Measurements from ENCODE around the gene PILRA. TPM values are rescaled to one million over a fixed set of nuclear protein-coding genes. Genes with fewer than 3 reads are reported as not detected.

PILRA gene
- total and polyA plus RNA-seq, 4 donors = 5.8 to 21.5 (median 10.9) TPM

DNA sequence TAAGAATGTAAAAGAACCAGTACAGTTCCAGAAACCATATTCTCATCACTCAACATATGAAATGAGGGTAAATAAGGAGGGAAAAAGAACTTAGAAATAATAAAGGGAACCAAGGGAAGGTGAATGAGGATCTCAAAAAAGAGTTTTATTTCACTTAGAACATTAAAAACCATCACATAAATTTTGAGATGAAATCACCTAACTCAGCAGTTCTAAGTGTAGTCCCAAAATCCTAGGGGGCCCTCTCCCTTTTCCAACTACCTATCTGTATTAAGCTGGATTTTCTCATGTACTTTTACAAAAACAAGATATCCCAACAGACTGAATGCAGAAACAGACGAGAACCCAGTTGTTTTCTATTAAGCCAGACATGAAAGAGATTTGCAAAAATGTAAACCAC, 52.1 kb downstream of the PILRA start:
- intact Hi-C loops (cut with DNase I) = no loop called here
- 53 to 54% methylated on average over 1 of the region's 1 CpG for WGBS, 2 donors
- H3K4me1 ChIP-seq (ENCODE audit: control insufficient read depth in 1 of 2, insufficient read depth in 2 of 2, low read length in 2 of 2) = no peaks in the 10 kb centered on the region
- H3K27me3 ChIP-seq (ENCODE audit: control insufficient read depth in 1 of 2, insufficient read depth in 2 of 2, low read length in 1 of 2) = no peaks in the 10 kb centered on the region
- H3K9me3 ChIP-seq (ENCODE audit: control insufficient read depth, low read length) = no peaks in the 10 kb centered on the region
- no peak overlapping the region for H3K4me3 ChIP-seq (ENCODE audit: low read length in 2 of 2)
- no peak for DNase-seq
- no peak for ATAC-seq (ENCODE audit: low FRiP score)
- no peak overlapping the region for H3K27ac ChIP-seq (ENCODE audit: low read depth in 1 of 2, low read length in 2 of 2)
- no peaks in the 10 kb centered on the region for H3K36me3 ChIP-seq (ENCODE audit: control insufficient read depth in 1 of 2, insufficient read depth in 2 of 2, low read length in 1 of 2)

DNA sequence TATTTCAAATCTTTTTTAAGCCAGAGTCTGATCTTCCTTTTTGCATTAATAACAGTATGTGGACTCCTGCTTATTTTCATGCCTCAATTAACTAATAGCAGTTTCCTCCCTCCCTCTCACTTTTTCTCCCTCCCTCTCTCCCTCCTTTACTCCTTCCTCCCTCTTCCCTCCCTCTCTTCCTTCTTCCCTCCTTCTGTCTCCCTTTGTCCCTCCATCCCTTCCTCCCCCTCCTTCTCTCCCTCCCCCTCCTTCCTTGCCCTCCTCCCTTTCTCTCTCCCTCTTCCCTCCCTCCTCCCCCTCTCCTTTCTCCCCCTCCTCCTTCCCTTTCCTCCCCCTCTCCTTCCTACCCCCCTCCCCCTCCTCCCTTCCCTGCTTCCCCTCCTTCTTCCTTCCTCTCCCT, 53.2 kb downstream of the PILRA start:
- Histone ChIP-seq H3K9me3 (ENCODE audit: control insufficient read depth, low read length) (no peaks in the 10 kb centered on the region), H3K4me1 (ENCODE audit: control insufficient read depth in 1 of 2, insufficient read depth in 2 of 2, low read length in 2 of 2) (no peaks in the 10 kb centered on the region), H3K27me3 (ENCODE audit: control insufficient read depth in 1 of 2, insufficient read depth in 2 of 2, low read length in 1 of 2) (no peaks in the 10 kb centered on the region), H3K36me3 (ENCODE audit: control insufficient read depth in 1 of 2, insufficient read depth in 2 of 2, low read length in 1 of 2) (no peaks in the 10 kb centered on the region), H3K27ac (ENCODE audit: low read depth in 1 of 2, low read length in 2 of 2) (no peak overlapping the region), H3K4me3 (ENCODE audit: low read length in 2 of 2) (no peak overlapping the region)
- ATAC-seq (ENCODE audit: low FRiP score) (no peak), DNase-seq (no peak)
- intact Hi-C loops (cut with DNase I) = no loop called here

DNA sequence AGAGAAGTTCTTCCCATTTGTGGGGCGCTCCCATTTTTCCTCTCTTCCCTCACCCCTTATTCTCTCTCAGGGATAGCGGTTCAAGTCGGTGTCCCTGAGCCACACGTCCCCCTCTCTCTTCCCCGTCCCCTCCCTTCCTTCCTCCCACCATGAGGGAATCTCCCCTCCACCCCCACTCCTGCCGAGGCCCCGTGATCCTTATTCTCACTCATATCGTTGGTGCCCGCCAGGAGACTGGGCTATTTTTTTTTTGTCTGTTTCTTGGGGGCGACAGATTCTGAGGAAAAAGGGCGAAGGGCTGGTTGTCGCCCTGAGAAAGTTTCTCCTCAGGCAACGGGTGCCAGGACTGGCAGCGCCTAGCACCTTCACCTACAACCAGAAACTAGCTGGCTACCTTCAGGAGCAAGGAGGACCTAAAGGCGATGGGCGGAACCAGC, 54.5 kb downstream of the PILRA start:
- no peak for ATAC-seq (ENCODE audit: low FRiP score)

DNA sequence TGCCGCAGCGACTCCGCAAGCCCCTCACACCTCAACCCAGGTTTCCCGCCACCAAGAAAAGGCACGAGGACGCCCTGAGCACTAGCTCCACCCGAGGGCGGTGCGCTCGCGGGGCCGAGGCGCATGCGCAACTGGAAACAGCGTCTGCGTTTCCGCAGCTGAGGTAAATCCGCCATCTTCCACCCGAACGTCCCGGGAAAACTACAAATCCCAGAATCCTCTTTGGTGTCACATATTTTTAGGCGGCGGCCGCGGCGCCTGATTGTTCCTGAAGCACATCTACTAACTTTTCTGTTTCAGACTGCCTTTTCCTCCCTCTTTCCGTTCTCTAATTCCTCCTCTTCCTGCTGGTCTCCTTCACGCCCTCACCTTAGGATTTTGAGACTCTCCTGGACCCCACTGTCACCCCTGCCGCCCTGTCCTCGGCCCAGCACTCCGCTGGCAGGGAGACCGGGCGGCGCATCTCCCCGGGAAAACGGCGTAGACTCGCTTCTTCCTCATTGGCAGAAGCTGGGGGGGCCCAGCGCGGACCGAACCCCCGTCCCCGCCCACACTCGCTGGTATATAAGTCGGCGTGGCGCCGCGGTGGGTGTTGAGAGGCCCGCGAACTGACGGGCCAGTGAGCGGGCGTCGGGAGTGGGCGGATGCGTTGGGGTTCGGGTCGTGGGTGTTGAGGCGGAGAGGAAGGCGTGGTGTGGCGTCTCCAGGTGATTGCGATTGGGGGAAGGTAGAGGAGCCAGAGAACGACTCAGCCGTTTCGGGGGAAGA, 55.1 kb downstream of the PILRA start, which contains the start of gene ZCWPW1:
TSS of gene ZCWPW1 (minus strand) at position 505 of the 768 bp plus-strand sequence. CDS start 8,054 bp downstream, outside the sequence.
- H3K36me3 ChIP-seq (ENCODE audit: control insufficient read depth in 1 of 2, insufficient read depth in 2 of 2, low read length in 1 of 2) = no peaks in the 10 kb centered on the region
- no peaks in the 10 kb centered on the region for H3K27me3 ChIP-seq (ENCODE audit: control insufficient read depth in 1 of 2, insufficient read depth in 2 of 2, low read length in 1 of 2)
- 0% methylated on average over 66 of the region's 66 CpGs for WGBS, 2 donors
- no peaks in the 10 kb centered on the region for H3K9me3 ChIP-seq (ENCODE audit: control insufficient read depth, low read length)
- intact Hi-C loops (cut with DNase I) = no loop called here
- DNase-seq (peak; percentile 98), ATAC-seq (ENCODE audit: low FRiP score) (peak; percentile 89)
- peak within 1 kb of the TSS; percentile 71 to 98 for H3K27ac ChIP-seq (ENCODE audit: low read depth in 1 of 2, low read length in 2 of 2)
- H3K4me1 ChIP-seq (ENCODE audit: control insufficient read depth in 1 of 2, insufficient read depth in 2 of 2, low read length in 2 of 2) = no peaks in the 10 kb centered on the region
- peak within 1 kb of the TSS; percentile 62 to 72 for H3K4me3 ChIP-seq (ENCODE audit: low read length in 2 of 2)

More for the DNA sequence above, 54.5 kb downstream of the PILRA start:
- H3K27ac ChIP-seq (ENCODE audit: low read depth in 1 of 2, low read length in 2 of 2) = no peak overlapping the region
- 39 to 45% methylated on average over 16 of the region's 16 CpGs for WGBS, 2 donors
- H3K36me3 ChIP-seq (ENCODE audit: control insufficient read depth in 1 of 2, insufficient read depth in 2 of 2, low read length in 1 of 2) = no peaks in the 10 kb centered on the region
- H3K9me3 ChIP-seq (ENCODE audit: control insufficient read depth, low read length) = no peaks in the 10 kb centered on the region
- intact Hi-C loops (cut with DNase I) = no loop called here
- DNase-seq = no peak
- H3K4me3 ChIP-seq (ENCODE audit: low read length in 2 of 2) = no peak overlapping the region
- H3K4me1 ChIP-seq (ENCODE audit: control insufficient read depth in 1 of 2, insufficient read depth in 2 of 2, low read length in 2 of 2) = no peaks in the 10 kb centered on the region
- no peaks in the 10 kb centered on the region for H3K27me3 ChIP-seq (ENCODE audit: control insufficient read depth in 1 of 2, insufficient read depth in 2 of 2, low read length in 1 of 2)

DNA sequence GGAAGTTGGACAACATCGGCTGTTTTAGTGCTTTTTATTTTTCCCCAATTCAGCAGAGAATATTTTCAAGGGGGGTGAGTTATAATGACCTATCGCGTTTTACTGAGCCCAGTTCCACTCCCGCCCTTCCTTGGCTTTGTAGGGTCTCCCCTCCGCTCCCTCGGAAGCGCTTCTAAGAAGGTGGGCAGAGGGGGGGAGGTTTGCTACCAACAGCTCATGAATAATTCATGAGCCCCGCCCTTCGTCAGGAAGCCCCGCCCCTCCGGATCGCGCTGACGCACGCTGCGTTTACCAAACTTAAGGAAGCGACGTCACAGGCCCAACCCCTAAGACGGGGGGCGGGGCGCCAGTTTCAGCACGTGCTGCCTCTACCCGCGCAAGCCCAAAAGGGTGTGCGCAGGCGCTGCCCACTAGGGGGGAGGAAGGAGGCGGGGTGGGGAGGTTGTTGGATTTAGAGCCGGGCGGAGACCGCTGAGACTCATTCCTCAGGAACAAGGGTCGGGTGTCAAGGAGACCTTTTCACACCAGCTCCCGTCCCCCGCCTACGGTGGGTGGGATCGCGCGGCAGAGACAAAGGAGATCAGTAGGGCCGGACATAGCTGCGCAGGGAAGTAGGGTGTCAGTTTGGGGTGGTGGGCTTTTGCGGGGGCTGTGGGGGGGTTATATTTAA, 55.8 kb downstream of the PILRA start:
- no peaks in the 10 kb centered on the region for H3K27me3 ChIP-seq (ENCODE audit: control insufficient read depth in 1 of 2, insufficient read depth in 2 of 2, low read length in 1 of 2)
- ATAC-seq (ENCODE audit: low FRiP score) (peak; percentile 93), DNase-seq (peak; percentile 100)
- intact Hi-C loops (cut with DNase I) = no loop called here
- no peaks in the 10 kb centered on the region for H3K9me3 ChIP-seq (ENCODE audit: control insufficient read depth, low read length)
- H3K27ac ChIP-seq (ENCODE audit: low read depth in 1 of 2, low read length in 2 of 2) = peak overlapping the region; percentile 71 to 98
- no peaks in the 10 kb centered on the region for H3K4me1 ChIP-seq (ENCODE audit: control insufficient read depth in 1 of 2, insufficient read depth in 2 of 2, low read length in 2 of 2)
- no peaks in the 10 kb centered on the region for H3K36me3 ChIP-seq (ENCODE audit: control insufficient read depth in 1 of 2, insufficient read depth in 2 of 2, low read length in 1 of 2)
- peak overlapping the region; percentile 62 to 72 for H3K4me3 ChIP-seq (ENCODE audit: low read length in 2 of 2)
- WGBS, 2 donors = 0 to 1% methylated on average over 39 to 40 of the region's 40 CpGs

DNA sequence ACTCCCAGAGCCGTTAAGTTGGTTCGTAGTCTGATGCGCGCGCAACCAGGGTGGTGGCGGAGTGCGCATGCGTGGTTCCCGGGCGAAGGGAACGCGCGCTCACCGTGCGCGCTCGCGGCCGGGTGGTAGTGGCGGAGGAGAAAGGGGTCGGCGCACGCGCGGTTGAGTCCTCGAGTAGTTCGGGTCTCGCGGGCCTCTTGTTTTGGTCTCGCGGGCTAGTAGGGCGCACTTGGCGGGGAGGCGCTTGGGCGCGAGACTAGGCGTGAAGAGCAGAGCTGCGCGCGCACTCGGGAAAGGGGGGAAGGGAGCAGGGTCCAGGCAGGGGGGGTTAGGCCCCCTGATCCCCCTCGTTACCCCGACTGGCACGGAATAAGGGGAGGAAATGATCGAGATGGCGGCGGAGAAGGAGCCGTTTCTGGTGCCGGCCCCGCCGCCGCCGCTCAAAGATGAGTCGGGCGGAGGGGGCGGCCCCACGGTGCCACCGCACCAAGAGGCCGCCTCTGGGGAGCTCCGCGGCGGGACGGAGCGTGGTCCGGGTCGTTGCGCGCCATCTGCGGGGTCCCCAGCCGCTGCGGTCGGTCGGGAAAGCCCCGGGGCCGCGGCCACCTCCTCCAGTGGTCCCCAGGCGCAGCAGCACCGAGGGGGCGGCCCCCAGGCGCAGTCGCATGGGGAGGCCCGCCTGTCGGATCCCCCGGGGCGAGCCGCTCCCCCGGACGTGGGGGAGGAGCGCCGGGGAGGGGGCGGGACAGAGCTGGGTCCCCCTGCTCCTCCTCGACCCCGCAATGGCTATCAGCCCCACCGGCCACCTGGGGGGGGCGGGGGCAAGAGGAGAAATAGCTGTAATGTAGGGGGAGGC, 56.6 kb downstream of the PILRA start, which contains the start of gene MEPCE:
TSS of gene MEPCE (plus strand) at position 195 of the 856 bp plus-strand sequence. CDS start at position 383, 188 bp downstream.
- DNase-seq (peak; percentile 98 to 99), ATAC-seq (ENCODE audit: low FRiP score) (peak; percentile 88)
- H3K4me1 ChIP-seq (ENCODE audit: control insufficient read depth in 1 of 2, insufficient read depth in 2 of 2, low read length in 2 of 2) = no peaks in the 10 kb centered on the region
- H3K27ac ChIP-seq (ENCODE audit: low read depth in 1 of 2, low read length in 2 of 2) = peak within 1 kb of the TSS; percentile 71 to 98
- 0 to 1% methylated on average over 70 to 95 of the region's 95 CpGs for WGBS, 2 donors
- H3K9me3 ChIP-seq (ENCODE audit: control insufficient read depth, low read length) = no peaks in the 10 kb centered on the region
- peak within 1 kb of the TSS; percentile 62 to 72 for H3K4me3 ChIP-seq (ENCODE audit: low read length in 2 of 2)
- no peaks in the 10 kb centered on the region for H3K36me3 ChIP-seq (ENCODE audit: control insufficient read depth in 1 of 2, insufficient read depth in 2 of 2, low read length in 1 of 2)
- no peaks in the 10 kb centered on the region for H3K27me3 ChIP-seq (ENCODE audit: control insufficient read depth in 1 of 2, insufficient read depth in 2 of 2, low read length in 1 of 2)
- intact Hi-C loops (cut with DNase I) = no loop called here

DNA sequence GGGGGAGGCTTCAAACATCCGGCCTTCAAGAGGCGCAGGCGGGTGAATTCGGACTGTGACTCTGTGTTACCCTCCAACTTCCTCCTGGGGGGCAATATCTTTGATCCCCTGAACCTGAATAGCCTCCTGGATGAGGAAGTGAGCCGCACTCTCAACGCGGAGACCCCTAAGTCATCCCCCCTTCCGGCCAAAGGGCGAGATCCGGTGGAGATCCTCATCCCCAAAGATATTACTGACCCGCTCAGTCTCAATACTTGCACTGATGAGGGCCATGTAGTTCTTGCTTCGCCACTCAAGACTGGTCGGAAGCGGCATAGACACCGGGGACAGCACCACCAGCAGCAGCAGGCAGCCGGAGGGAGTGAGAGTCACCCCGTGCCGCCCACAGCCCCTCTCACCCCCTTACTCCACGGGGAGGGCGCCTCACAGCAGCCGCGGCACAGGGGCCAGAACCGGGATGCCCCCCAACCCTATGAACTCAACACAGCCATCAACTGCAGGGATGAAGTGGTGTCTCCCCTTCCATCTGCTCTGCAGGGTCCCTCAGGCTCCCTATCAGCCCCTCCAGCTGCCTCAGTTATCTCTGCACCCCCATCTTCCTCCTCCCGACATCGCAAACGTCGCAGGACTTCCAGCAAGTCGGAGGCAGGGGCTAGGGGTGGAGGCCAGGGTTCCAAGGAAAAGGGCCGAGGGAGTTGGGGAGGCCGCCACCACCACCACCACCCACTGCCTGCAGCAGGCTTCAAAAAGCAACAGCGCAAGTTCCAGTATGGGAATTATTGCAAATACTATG, 57.4 kb downstream of the PILRA start:
- H3K36me3 ChIP-seq (ENCODE audit: control insufficient read depth in 1 of 2, insufficient read depth in 2 of 2, low read length in 1 of 2) = no peaks in the 10 kb centered on the region
- no peaks in the 10 kb centered on the region for H3K4me1 ChIP-seq (ENCODE audit: control insufficient read depth in 1 of 2, insufficient read depth in 2 of 2, low read length in 2 of 2)
- intact Hi-C loops (cut with DNase I) = no loop called here
- 28% methylated on average over 31 of the region's 31 CpGs for WGBS, 2 donors
- H3K27me3 ChIP-seq (ENCODE audit: control insufficient read depth in 1 of 2, insufficient read depth in 2 of 2, low read length in 1 of 2) = no peaks in the 10 kb centered on the region
- no peak for ATAC-seq (ENCODE audit: low FRiP score)
- DNase-seq = peak; percentile 55 to 77
- peak overlapping the region; percentile 48 to 72 for H3K4me3 ChIP-seq (ENCODE audit: low read length in 2 of 2)
- peak overlapping the region in 1 of 2 donors; percentile 34 for H3K27ac ChIP-seq (ENCODE audit: low read depth in 1 of 2, low read length in 2 of 2)
- no peaks in the 10 kb centered on the region for H3K9me3 ChIP-seq (ENCODE audit: control insufficient read depth, low read length)

DNA sequence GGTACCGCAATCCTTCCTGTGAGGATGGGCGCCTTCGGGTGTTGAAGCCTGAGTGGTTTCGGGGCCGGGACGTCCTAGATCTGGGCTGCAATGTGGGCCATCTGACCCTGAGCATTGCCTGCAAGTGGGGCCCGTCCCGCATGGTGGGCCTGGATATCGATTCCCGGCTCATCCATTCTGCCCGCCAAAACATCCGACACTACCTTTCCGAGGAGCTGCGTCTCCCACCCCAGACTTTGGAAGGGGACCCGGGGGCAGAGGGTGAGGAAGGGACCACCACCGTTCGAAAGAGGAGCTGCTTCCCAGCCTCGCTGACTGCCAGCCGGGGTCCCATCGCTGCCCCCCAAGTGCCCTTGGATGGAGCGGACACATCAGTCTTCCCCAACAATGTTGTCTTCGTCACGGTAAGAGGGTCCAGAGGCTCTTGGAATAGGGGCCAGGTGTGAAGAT, 58.0 kb downstream of the PILRA start:
- WGBS, 2 donors = 90% methylated on average over 23 of the region's 23 CpGs
- DNase-seq = peak; percentile 57 to 73
- H3K36me3 ChIP-seq (ENCODE audit: control insufficient read depth in 1 of 2, insufficient read depth in 2 of 2, low read length in 1 of 2) = no peaks in the 10 kb centered on the region
- no peaks in the 10 kb centered on the region for H3K9me3 ChIP-seq (ENCODE audit: control insufficient read depth, low read length)
- no peak overlapping the region for H3K27ac ChIP-seq (ENCODE audit: low read depth in 1 of 2, low read length in 2 of 2)
- no peaks in the 10 kb centered on the region for H3K4me1 ChIP-seq (ENCODE audit: control insufficient read depth in 1 of 2, insufficient read depth in 2 of 2, low read length in 2 of 2)
- H3K27me3 ChIP-seq (ENCODE audit: control insufficient read depth in 1 of 2, insufficient read depth in 2 of 2, low read length in 1 of 2) = no peaks in the 10 kb centered on the region
- intact Hi-C loops (cut with DNase I) = no loop called here
- H3K4me3 ChIP-seq (ENCODE audit: low read length in 2 of 2) = no peak overlapping the region
- no peak for ATAC-seq (ENCODE audit: low FRiP score)

Measured in aorta (tissue), 5 donors.